Activated B cell treated with CpG ODN at 0.5 μM for 24 hours (primary cell): ENCODE results near the gene ABI3BP. TPM values are rescaled to one million over a fixed set of nuclear protein-coding genes. Genes with fewer than 3 reads are reported as not detected.

Source experiments
- ATAC-seq: fragments of 200-7000 bp; cut with Tn5 transposase; one replicate; pipeline ENCODE4 v1.10.0; 2021; ENCODE audit warnings: low read depth, mild to moderate bottlenecking, moderate library complexity
- CTCF ChIA-PET: fragments of 350-600 bp; sonication (Branson Sonifier 250); formaldehyde crosslinking; loops from one replicate; lab custom pipeline; 2021; ENCODE audit warnings: antibody characterized with exemption; lab: Charles Lee
- POLR2A ChIA-PET: fragments of 350-600 bp; sonication (Branson Sonifier 250); formaldehyde crosslinking; loops from one replicate; lab custom pipeline; 2021; ENCODE audit warnings: antibody characterized with exemption; lab: Charles Lee
- DNase-seq: peaks from one replicate; pipeline ENCODE4 v3.0.0; 2022
- H3K27ac Mint-ChIP-seq: one replicate; pipeline ENCODE4 v1.8.0; 2020; ENCODE audit warnings: mixed read lengths
- H3K27me3 Mint-ChIP-seq: one replicate; pipeline ENCODE4 v1.8.0; 2021; ENCODE audit warnings: mixed read lengths
- H3K36me3 Mint-ChIP-seq: one replicate; pipeline ENCODE4 v1.8.0; 2021; ENCODE audit warnings: low read depth, mixed read lengths
- H3K4me1 Mint-ChIP-seq: one replicate; pipeline ENCODE4 v1.8.0; 2021; ENCODE audit warnings: mixed read lengths
- H3K4me3 Mint-ChIP-seq: one replicate; pipeline ENCODE4 v1.8.0; 2020; ENCODE audit warnings: mild to moderate bottlenecking, mixed read lengths
- H3K9me3 Mint-ChIP-seq: one replicate; pipeline ENCODE4 v1.8.0; 2020; ENCODE audit warnings: mixed read lengths
- CTCF ChIP-seq: fragments of 200-600 bp; IDR thresholded peaks from one replicate; pipeline ENCODE4 v1.8.0; 2022; ENCODE audit warnings: antibody characterized with exemption, mild to moderate bottlenecking
- intact Hi-C: fragments of 100-400 bp; cut with micrococcal nuclease; formaldehyde crosslinking; loops from one replicate; pipeline ENCODE4 v1.15.1; 2024
- total RNA-seq: library from RNA; stranded (reverse); gene quantifications from 2 replicates; pipeline ENCODE4 v1.2.3, GENCODE V29; 2022

Gene ABI3BP
- total RNA-seq, 1 donor from 2014 or later, result not detected

GRCh38 chr3:100725935-100726513, 267.2 kb downstream of the ABI3BP start:
- DNase-seq (no peak), ATAC-seq (no peak)
- intact Hi-C loops, result no loop called here
- Mint-ChIP-seq H3K27me3 (no peaks in the 10 kb centered on the region), H3K9me3 (no peaks in the 10 kb centered on the region), H3K4me3 (no peak overlapping the region), H3K27ac (no peak overlapping the region), H3K4me1 (peaks cover 5% of the 10 kb centered on the region), H3K36me3 (peaks cover 75% of the 10 kb centered on the region)
- CTCF ChIA-PET, result interaction anchor here (1.0 kb wide), 1 partner anchor 14 kb away, joined by 3 read pairs; no protein-coding TSS in a partner anchor
- no peak for TF ChIP-seq CTCF
- POLR2A ChIA-PET, result interaction anchor here (0.6 kb wide), 1 partner anchor 353 kb away, joined by 3 read pairs; no protein-coding TSS in a partner anchor

DNA sequence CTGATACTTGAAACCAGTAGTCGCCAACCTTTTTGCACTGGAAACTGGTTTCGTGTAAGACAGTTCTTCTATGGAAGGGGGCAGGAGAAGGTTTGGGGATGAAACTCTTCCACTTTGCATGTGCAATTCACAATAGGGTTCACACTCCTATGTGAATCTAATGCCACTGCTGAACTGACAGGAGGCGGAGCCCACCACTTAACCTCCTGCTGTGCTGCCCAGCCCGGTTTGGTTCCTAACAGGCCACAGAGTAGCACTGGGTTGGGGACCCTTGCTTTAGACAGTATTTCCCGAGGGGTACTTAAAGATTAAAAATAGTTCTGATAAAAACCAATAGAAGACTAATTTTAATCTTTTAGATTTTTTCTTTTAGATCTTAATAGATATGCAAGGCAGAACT, 272.8 kb downstream of the ABI3BP start:
- intact Hi-C loops, result no loop called here
- H3K4me1 Mint-ChIP-seq, result peaks cover 15% of the 10 kb centered on the region
- ATAC-seq, result no peak
- peaks cover 79% of the 10 kb centered on the region for H3K36me3 Mint-ChIP-seq
- ChIA-PET POLR2A (no interaction called here), CTCF (no interaction called here)
- no peak for TF ChIP-seq CTCF
- no peak overlapping the region for H3K4me3 Mint-ChIP-seq
- no peaks in the 10 kb centered on the region for H3K9me3 Mint-ChIP-seq
- no peaks in the 10 kb centered on the region for H3K27me3 Mint-ChIP-seq
- no peak overlapping the region for H3K27ac Mint-ChIP-seq
- DNase-seq, result no peak

GRCh38 chr3:100719136-100719535, 274.1 kb downstream of the ABI3BP start:
- POLR2A ChIA-PET, result no interaction called here
- H3K27ac Mint-ChIP-seq, result no peak overlapping the region
- H3K4me1 Mint-ChIP-seq, result peaks cover 21% of the 10 kb centered on the region
- intact Hi-C loops, result no loop called here
- CTCF ChIA-PET, result no interaction called here
- TF ChIP-seq CTCF, result no peak
- peaks cover 80% of the 10 kb centered on the region for H3K36me3 Mint-ChIP-seq
- no peak for DNase-seq
- H3K9me3 Mint-ChIP-seq, result no peaks in the 10 kb centered on the region
- H3K27me3 Mint-ChIP-seq, result no peaks in the 10 kb centered on the region
- no peak overlapping the region for H3K4me3 Mint-ChIP-seq
- ATAC-seq, result no peak

DNA sequence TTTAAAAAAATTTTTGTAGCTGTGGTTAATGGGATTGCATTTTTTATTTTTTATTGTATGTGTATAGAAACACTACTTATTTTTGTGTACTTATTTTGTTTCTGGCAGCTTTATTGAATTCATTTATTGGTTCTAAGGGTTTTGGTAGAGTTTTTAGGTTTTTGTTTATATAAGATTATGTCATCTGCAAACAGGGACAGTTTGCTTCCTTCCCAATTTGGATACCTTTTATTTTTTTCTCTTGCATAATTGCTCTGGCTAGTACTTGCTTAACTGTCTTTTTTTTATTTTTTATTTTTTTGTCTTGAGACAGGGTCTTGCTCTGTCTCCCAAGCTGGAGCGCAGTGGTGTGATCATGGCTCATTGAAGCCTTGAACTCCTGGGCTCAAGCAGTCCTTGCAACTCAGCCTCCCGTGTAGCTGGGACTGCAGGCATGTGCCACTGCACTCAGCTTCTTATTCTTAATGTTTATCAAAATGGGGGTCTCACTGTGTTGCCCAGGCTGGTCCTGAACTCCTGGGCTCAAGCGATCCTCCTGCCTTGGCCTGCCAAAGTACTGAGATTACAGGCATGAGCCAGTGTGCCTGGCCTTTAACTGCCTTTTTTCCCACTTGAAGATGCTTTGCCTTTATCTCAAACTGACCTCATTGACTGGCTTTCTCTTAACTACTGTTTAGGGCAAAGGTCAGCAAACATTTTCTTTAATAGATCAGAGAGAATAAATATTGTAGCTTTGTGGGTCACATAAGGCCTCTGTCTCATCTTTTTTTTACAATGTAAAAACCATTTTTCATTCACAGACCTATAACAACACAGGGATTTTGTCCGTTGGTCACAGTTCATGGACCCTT, 275.4 kb downstream of the ABI3BP start:
- intact Hi-C loops, result no loop called here
- no peak for TF ChIP-seq CTCF
- peaks cover 26% of the 10 kb centered on the region for H3K4me1 Mint-ChIP-seq

DNA sequence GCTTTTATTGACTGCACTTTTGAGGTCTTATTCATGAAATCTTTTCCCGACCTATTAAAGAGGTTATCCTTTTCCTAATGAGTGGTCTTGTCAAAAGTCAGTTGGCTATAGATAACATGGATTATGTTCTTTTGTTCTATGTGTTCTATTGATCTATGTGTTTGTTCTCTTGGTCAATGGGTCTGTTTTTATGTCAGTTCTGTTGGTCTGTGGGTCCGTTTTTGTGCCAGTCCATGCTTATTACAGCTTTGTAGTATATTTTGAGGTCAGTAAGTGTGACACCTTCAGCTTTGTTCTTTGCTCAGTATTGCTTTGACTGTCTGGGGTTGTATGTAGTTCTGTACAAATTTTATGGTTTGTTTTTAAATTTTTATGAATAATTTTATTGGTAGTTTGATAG, 276.2 kb downstream of the ABI3BP start:
- Mint-ChIP-seq H3K9me3 (no peaks in the 10 kb centered on the region), H3K4me3 (no peak overlapping the region), H3K27ac (no peak overlapping the region), H3K36me3 (peaks cover 75% of the 10 kb centered on the region), H3K4me1 (peaks cover 33% of the 10 kb centered on the region), H3K27me3 (no peaks in the 10 kb centered on the region)
- no peak for ATAC-seq
- TF ChIP-seq CTCF, result no peak
- DNase-seq, result no peak
- POLR2A ChIA-PET, result no interaction called here
- CTCF ChIA-PET, result no interaction called here
- intact Hi-C loops, result no loop called here

More for the DNA sequence above, 275.4 kb downstream of the ABI3BP start:
- H3K36me3 Mint-ChIP-seq, result peaks cover 80% of the 10 kb centered on the region
- no peaks in the 10 kb centered on the region for H3K27me3 Mint-ChIP-seq
- H3K4me3 Mint-ChIP-seq, result no peak overlapping the region
- DNase-seq, result no peak
- no peaks in the 10 kb centered on the region for H3K9me3 Mint-ChIP-seq
- H3K27ac Mint-ChIP-seq, result no peak overlapping the region
- no peak for ATAC-seq
- ChIA-PET CTCF (no interaction called here), POLR2A (no interaction called here)
